ENCODE measurements around the gene SLC29A3. TPM values are rescaled to one million over a fixed set of nuclear protein-coding genes. Genes with fewer than 3 reads are reported as not detected.

SLC29A3 gene
- total RNA-seq, 2 experiments from 2014 or later, result 2.5 to 3.0 TPM

GRCh38 chr10:71286521-71287294, 32.4 kb upstream of the SLC29A3 start:
- Mint-ChIP-seq H3K27ac (no peak overlapping the region), H3K9me3 (no peaks in the 10 kb centered on the region), H3K4me3 (no peak overlapping the region), H3K27me3 (no peaks in the 10 kb centered on the region), H3K36me3 (no peaks in the 10 kb centered on the region), H3K4me1 (ENCODE audit: low read depth) (no peaks in the 10 kb centered on the region)
- ChIA-PET CTCF (interaction anchor here (0.7 to 3.5 kb wide), 3 partner anchors 10 to 737 kb away, joined by 3 to 19 read pairs (median 7); no protein-coding TSS in a partner anchor), POLR2A (interaction anchor here (0.5 kb wide), 1 partner anchor 314 kb away, joined by 4 read pairs; no protein-coding TSS in a partner anchor)
- intact Hi-C loops (cut with micrococcal nuclease), result no loop called here
- no peak for DNase-seq

GRCh38 chr10:71287456-71287855, 31.6 kb upstream of the SLC29A3 start:
- no peak overlapping the region for H3K27ac Mint-ChIP-seq
- no peaks in the 10 kb centered on the region for H3K27me3 Mint-ChIP-seq
- intact Hi-C loops (cut with micrococcal nuclease), result no loop called here
- H3K36me3 Mint-ChIP-seq, result no peaks in the 10 kb centered on the region
- no peak overlapping the region for H3K4me3 Mint-ChIP-seq
- H3K4me1 Mint-ChIP-seq (ENCODE audit: low read depth), result no peaks in the 10 kb centered on the region
- ChIA-PET CTCF (interaction anchor here (0.7 to 1.4 kb wide), 2 partner anchors 17 to 738 kb away, joined by 3 to 7 read pairs; no protein-coding TSS in a partner anchor), POLR2A (no interaction called here)
- H3K9me3 Mint-ChIP-seq, result no peaks in the 10 kb centered on the region
- no peak for DNase-seq

- intact Hi-C loops (cut with micrococcal nuclease), result no loop called here
These were observed 30.6 kb upstream of the SLC29A3 start for GRCh38 chr10:71288461-71288860.

GRCh38 chr10:71289421-71290130, 29.5 kb upstream of the SLC29A3 start:
- DNase-seq, result no peak
- ChIA-PET POLR2A (no interaction called here), CTCF (interaction anchor here (0.6 to 1.4 kb wide), 2 partner anchors 387 to 606 kb away, joined by 3 read pairs; no protein-coding TSS in a partner anchor)
- intact Hi-C loops (cut with micrococcal nuclease), result no loop called here
- no peak overlapping the region for H3K27ac Mint-ChIP-seq
- H3K4me1 Mint-ChIP-seq (ENCODE audit: low read depth), result no peaks in the 10 kb centered on the region
- no peaks in the 10 kb centered on the region for H3K27me3 Mint-ChIP-seq
- H3K9me3 Mint-ChIP-seq, result no peaks in the 10 kb centered on the region
- H3K36me3 Mint-ChIP-seq, result no peaks in the 10 kb centered on the region
- H3K4me3 Mint-ChIP-seq, result no peak overlapping the region

More at GRCh38 chr10:71288461-71288860, 30.6 kb upstream of the SLC29A3 start:
- no peak overlapping the region for H3K4me3 Mint-ChIP-seq
- H3K36me3 Mint-ChIP-seq, result no peaks in the 10 kb centered on the region
- POLR2A ChIA-PET, result no interaction called here
- H3K4me1 Mint-ChIP-seq (ENCODE audit: low read depth), result no peaks in the 10 kb centered on the region
- H3K27me3 Mint-ChIP-seq, result no peaks in the 10 kb centered on the region
- CTCF ChIA-PET, result no interaction called here
- no peaks in the 10 kb centered on the region for H3K9me3 Mint-ChIP-seq
- no peak overlapping the region for H3K27ac Mint-ChIP-seq
- DNase-seq, result no peak

GRCh38 chr10:71290331-71290730, 28.7 kb upstream of the SLC29A3 start:
- CTCF ChIA-PET, result interaction anchor here (1.4 kb wide), 1 partner anchor 388 kb away, joined by 3 read pairs; no protein-coding TSS in a partner anchor

GRCh38 chr10:71290806-71291527, 28.1 kb upstream of the SLC29A3 start:
- H3K27me3 Mint-ChIP-seq, result peaks cover 1% of the 10 kb centered on the region
- intact Hi-C loops (cut with micrococcal nuclease), result no loop called here
- H3K4me1 Mint-ChIP-seq (ENCODE audit: low read depth), result no peaks in the 10 kb centered on the region
- no peak overlapping the region for H3K27ac Mint-ChIP-seq
- ChIA-PET POLR2A (no interaction called here), CTCF (no interaction called here)
- no peak overlapping the region for H3K4me3 Mint-ChIP-seq
- DNase-seq, result no peak
- no peaks in the 10 kb centered on the region for H3K9me3 Mint-ChIP-seq
- no peaks in the 10 kb centered on the region for H3K36me3 Mint-ChIP-seq

More at GRCh38 chr10:71290331-71290730, 28.7 kb upstream of the SLC29A3 start:
- POLR2A ChIA-PET, result no interaction called here
- Mint-ChIP-seq H3K9me3 (no peaks in the 10 kb centered on the region), H3K27ac (no peak overlapping the region), H3K4me1 (ENCODE audit: low read depth) (no peaks in the 10 kb centered on the region), H3K27me3 (peaks cover under 1% of the 10 kb centered on the region), H3K4me3 (no peak overlapping the region), H3K36me3 (no peaks in the 10 kb centered on the region)
- no peak for DNase-seq
- intact Hi-C loops (cut with micrococcal nuclease), result no loop called here

- no peak overlapping the region for H3K4me3 Mint-ChIP-seq
- DNase-seq, result no peak
- no peaks in the 10 kb centered on the region for H3K9me3 Mint-ChIP-seq
- H3K27me3 Mint-ChIP-seq, result peaks cover 1% of the 10 kb centered on the region
- intact Hi-C loops (cut with micrococcal nuclease), result no loop called here
- no peaks in the 10 kb centered on the region for H3K4me1 Mint-ChIP-seq (ENCODE audit: low read depth)
- H3K27ac Mint-ChIP-seq, result no peak overlapping the region
- no peaks in the 10 kb centered on the region for H3K36me3 Mint-ChIP-seq
- CTCF ChIA-PET, result interaction anchor here (1.0 kb wide), 1 partner anchor 11 kb away, joined by 3 read pairs; no protein-coding TSS in a partner anchor
- POLR2A ChIA-PET, result no interaction called here
These were observed 27.5 kb upstream of the SLC29A3 start for GRCh38 chr10:71291528-71291900.

- H3K36me3 Mint-ChIP-seq, result no peaks in the 10 kb centered on the region
- ChIA-PET POLR2A (no interaction called here), CTCF (interaction anchor here (1.0 kb wide), 1 partner anchor 9 kb away, joined by 3 read pairs; no protein-coding TSS in a partner anchor)
- intact Hi-C loops (cut with micrococcal nuclease), result no loop called here
- H3K4me3 Mint-ChIP-seq, result no peak overlapping the region
- no peak for DNase-seq
- no peak overlapping the region for H3K27ac Mint-ChIP-seq
- H3K9me3 Mint-ChIP-seq, result no peaks in the 10 kb centered on the region
- peaks cover 1% of the 10 kb centered on the region for H3K27me3 Mint-ChIP-seq
- H3K4me1 Mint-ChIP-seq (ENCODE audit: low read depth), result no peaks in the 10 kb centered on the region
These were observed 26.2 kb upstream of the SLC29A3 start for GRCh38 chr10:71292624-71293445.

- peaks cover 4% of the 10 kb centered on the region for H3K27me3 Mint-ChIP-seq
- H3K4me3 Mint-ChIP-seq, result no peak overlapping the region
- POLR2A ChIA-PET, result no interaction called here
- no peak for DNase-seq
- CTCF ChIA-PET, result no interaction called here
- intact Hi-C loops (cut with micrococcal nuclease), result no loop called here
- no peaks in the 10 kb centered on the region for H3K9me3 Mint-ChIP-seq
- H3K36me3 Mint-ChIP-seq, result no peaks in the 10 kb centered on the region
- H3K4me1 Mint-ChIP-seq (ENCODE audit: low read depth), result no peaks in the 10 kb centered on the region
- H3K27ac Mint-ChIP-seq, result no peak overlapping the region
These were observed 25.5 kb upstream of the SLC29A3 start for GRCh38 chr10:71293446-71294084.

- H3K27ac Mint-ChIP-seq, result no peak overlapping the region
- no peaks in the 10 kb centered on the region for H3K36me3 Mint-ChIP-seq
- H3K27me3 Mint-ChIP-seq, result peaks cover 4% of the 10 kb centered on the region
- H3K9me3 Mint-ChIP-seq, result no peaks in the 10 kb centered on the region
- no peak overlapping the region for H3K4me3 Mint-ChIP-seq
- intact Hi-C loops (cut with micrococcal nuclease), result no loop called here
- ChIA-PET CTCF (no interaction called here), POLR2A (no interaction called here)
- H3K4me1 Mint-ChIP-seq (ENCODE audit: low read depth), result no peaks in the 10 kb centered on the region
- DNase-seq, result no peak
These were observed 24.9 kb upstream of the SLC29A3 start for GRCh38 chr10:71294091-71294561.

GRCh38 chr10:71294856-71295255, 24.2 kb upstream of the SLC29A3 start:
- intact Hi-C loops (cut with micrococcal nuclease), result no loop called here
- POLR2A ChIA-PET, result no interaction called here
- no peak overlapping the region for H3K4me3 Mint-ChIP-seq
- H3K27me3 Mint-ChIP-seq, result peaks cover 4% of the 10 kb centered on the region
- H3K36me3 Mint-ChIP-seq, result no peaks in the 10 kb centered on the region
- CTCF ChIA-PET, result no interaction called here
- no peak overlapping the region for H3K27ac Mint-ChIP-seq
- no peaks in the 10 kb centered on the region for H3K4me1 Mint-ChIP-seq (ENCODE audit: low read depth)
- DNase-seq, result no peak
- no peaks in the 10 kb centered on the region for H3K9me3 Mint-ChIP-seq

All from activated CD4-positive, alpha-beta memory T cell treated with anti-CD3 and anti-CD28 coated beads for 36 hours (primary cell).